Endothelial cell of umbilical vein (primary cell): Measurements from ENCODE around the gene ACSBG1. TPM values are rescaled to one million over a fixed set of nuclear protein-coding genes. Genes with fewer than 3 reads are reported as not detected.

ENCODE experiments used
- BruUV-seq: library from RNA; stranded (reverse); fragments of 400-500 nt; replicated peaks from 2 replicates; lab custom pipeline; 2021; lab: Mats Ljungman, UMichigan
- CTCF ChIA-PET: fragments of 300-600, 350-600 bp; sonication (Branson Sonifier 250); formaldehyde crosslinking; loops from one replicate; lab custom pipeline; 2021; ENCODE audit warnings: antibody characterized with exemption, inconsistent platforms; lab: Charles Lee
- POLR2A ChIA-PET: fragments of 300-600, 350-600 bp; sonication (Branson Sonifier 250); formaldehyde crosslinking; loops from one replicate; lab custom pipeline; 2021; ENCODE audit warnings: antibody characterized with exemption, inconsistent platforms; lab: Charles Lee
- DNase-seq: peaks from one replicate; pipeline ENCODE4 v3.0.0-alpha.2; 2011; ENCODE audit warnings: low read depth, low spot score
- FAIRE-seq: peaks from 2 replicates; lab custom pipeline; 2011; peaks lifted over from hg19 to GRCh38; lab: Jason Lieb, UNC
- H2AFZ ChIP-seq: 2 replicates; pipeline ENCODE4 v1.6.0; 2012; ENCODE audit warnings: low read depth, low read length, control low read depth, inconsistent platforms
- H3K27ac ChIP-seq: 2 replicates; pipeline ENCODE4 v1.5.1; 2011; ENCODE audit warnings: low read depth, mild to moderate bottlenecking, control low read depth, low read length, moderate library complexity; ENCODE audit not compliant: insufficient read depth
- H3K27me3 ChIP-seq, 2 experiments: 2 replicates each; pipeline versions ENCODE4 v1.6.0 to v1.6.1; 2011; ENCODE audit warnings: low read length in 2 of 2, mixed read lengths in 1 of 2; ENCODE audit not compliant: control insufficient read depth in 2 of 2, insufficient read depth in 2 of 2
- H3K36me3 ChIP-seq, 2 experiments: 2 replicates in 1 of 2; 3 replicates in 1 of 2; pipeline ENCODE4 v1.5.1; 2011; ENCODE audit warnings: low read length in 2 of 2, mild to moderate bottlenecking in 1 of 2, moderate library complexity in 1 of 2; ENCODE audit not compliant: control insufficient read depth in 2 of 2, insufficient read depth in 2 of 2; ENCODE audit errors: extremely low read depth in 1 of 2
- H3K4me1 ChIP-seq: 3 replicates; pipeline ENCODE4 v1.5.1; 2011; ENCODE audit warnings: mild to moderate bottlenecking, low read length; ENCODE audit not compliant: control insufficient read depth, insufficient read depth; ENCODE audit errors: extremely low read depth
- H3K4me2 ChIP-seq: 2 replicates; pipeline ENCODE4 v1.6.1; 2011; ENCODE audit warnings: low read length, control low read depth, mixed read lengths; ENCODE audit not compliant: insufficient read depth
- H3K4me3 ChIP-seq, 3 experiments: fragments of 200-600 bp in 1 of 3; sonication (generic), shearing (Covaris generic) in 1 of 3; replicated peaks in 1 of 3; 2 replicates each; pipeline ENCODE4 v1.5.1; 2011 to 2016; ENCODE audit warnings: control low read depth in 3 of 3, low read length in 3 of 3, mild to moderate bottlenecking in 2 of 3, inconsistent platforms in 1 of 3, low read depth in 1 of 3, moderate library complexity in 1 of 3; ENCODE audit not compliant: insufficient read depth in 1 of 3
- H3K79me2 ChIP-seq: 2 replicates; pipeline ENCODE4 v1.6.0; 2012; ENCODE audit warnings: low read length, inconsistent platforms; ENCODE audit not compliant: control insufficient read depth, insufficient read depth
- H3K9ac ChIP-seq: replicated peaks from 2 replicates; pipeline ENCODE3; 2011; ENCODE audit warnings: low read length, control low read depth; ENCODE audit not compliant: insufficient read depth; ENCODE audit errors: extremely low read depth
- H3K9me1 ChIP-seq: replicated peaks from 3 replicates; pipeline ENCODE4 v1.6.0; 2011; ENCODE audit warnings: mild to moderate bottlenecking, low read length; ENCODE audit not compliant: control insufficient read depth, insufficient read depth; ENCODE audit errors: extremely low read depth
- H3K9me3 ChIP-seq: replicated peaks from 2 replicates; pipeline ENCODE4 v1.5.1; 2012; ENCODE audit warnings: low read length, inconsistent platforms; ENCODE audit not compliant: control insufficient read depth, insufficient read depth
- H4K20me1 ChIP-seq: replicated peaks from 2 replicates; pipeline ENCODE3; 2011; ENCODE audit warnings: mild to moderate bottlenecking, low read length; ENCODE audit not compliant: control insufficient read depth, insufficient read depth; ENCODE audit errors: extremely low read depth
- CTCF ChIP-seq, 2 donors: IDR thresholded peaks; 1 replicate in 1 of 2; 2 replicates in 1 of 2; pipeline ENCODE4 v1.5.1; 2011; ENCODE audit warnings: low read length in 2 of 2, mild to moderate bottlenecking in 2 of 2, moderate library complexity in 2 of 2, control low read depth in 1 of 2, inconsistent platforms in 1 of 2, low read depth in 1 of 2; ENCODE audit not compliant: insufficient read depth in 1 of 2; ENCODE audit errors: extremely low read depth in 1 of 2
- EZH2 ChIP-seq: IDR thresholded peaks from 2 replicates; pipeline ENCODE4 v1.6.1; 2012; ENCODE audit warnings: borderline replicate concordance, low read depth, mild to moderate bottlenecking, moderate library complexity, low read length, inconsistent platforms; ENCODE audit not compliant: severe bottlenecking
- FOS ChIP-seq: IDR thresholded peaks from 2 replicates; pipeline ENCODE4 v1.6.1; 2011; ENCODE audit warnings: mild to moderate bottlenecking, low read length, moderate library complexity, borderline replicate concordance; ENCODE audit not compliant: insufficient read depth
- GATA2 ChIP-seq: IDR thresholded peaks from 2 replicates; pipeline ENCODE4 v1.7.0; 2011; ENCODE audit warnings: low read depth, mild to moderate bottlenecking, moderate library complexity, mixed read lengths, low read length; ENCODE audit not compliant: insufficient read length, insufficient read depth
- JUN ChIP-seq: IDR thresholded peaks from 2 replicates; pipeline ENCODE4 v1.6.1; 2011; ENCODE audit warnings: borderline replicate concordance, low read depth; ENCODE audit not compliant: insufficient read length, insufficient read depth
- POLR2A ChIP-seq: IDR thresholded peaks from 2 replicates; pipeline ENCODE4 v1.6.1; 2012; ENCODE audit warnings: low read depth, mild to moderate bottlenecking, control low read depth, low read length
- POLR2AphosphoS5 ChIP-seq: IDR thresholded peaks from 2 replicates; pipeline ENCODE4 v1.6.1; 2012; ENCODE audit warnings: low read depth, mild to moderate bottlenecking, control low read depth, low read length, moderate library complexity; ENCODE audit not compliant: insufficient read depth
- dilution Hi-C: fragments of 300-500 bp; cut with MboI; formaldehyde crosslinking; loops from one replicate; pipeline ENCODE4 v1.15.0; 2019; ENCODE audit warnings: low sequenced_read_pairs; ENCODE audit not compliant: extremely low pct_ligation_motif_present
- intact Hi-C: fragments of 100-400 bp; cut with micrococcal nuclease; formaldehyde crosslinking; loops from one replicate; pipeline ENCODE4 v1.10.0; 2022
- polyA plus RNA-seq, 4 experiments: library from polyadenylated mRNA; depleted of rRNA in 3 of 4; stranded (reverse) in 3 of 4; unstranded in 1 of 4; fragments of >200 nt; gene quantifications; 2 replicates each; pipeline versions ENCODE4 v1.2.1 to v1.2.3, GENCODE V29; 2011 to 2012; ENCODE audit warnings: missing spikeins in 1 of 4
- total RNA-seq: library from RNA; stranded (reverse); gene quantifications from 2 replicates; pipeline ENCODE4 v1.2.3, GENCODE V29; 2021

The ACSBG1 gene
- total and polyA plus RNA-seq, 2 donors (not counting 3 experiments of a cell fraction or from before 2014, with no cell fraction given): not detected

- peaks cover 0 to 3% of the 10 kb centered on the region in 2 experiments for H3K27me3 ChIP-seq
- peaks cover 8% of the 10 kb centered on the region for H3K79me2 ChIP-seq
- FAIRE-seq (no peak), DNase-seq (no peak)
- no peak overlapping the region for H3K4me2 ChIP-seq
- no TSS peak for BruUV-seq
- no peaks in the 10 kb centered on the region for H3K9me3 ChIP-seq
- H2AFZ ChIP-seq: no peak overlapping the region
- H4K20me1 ChIP-seq: no peaks in the 10 kb centered on the region
- ChIA-PET POLR2A (no interaction called here), CTCF (interaction anchor here (0.6 to 0.8 kb wide), 2 partner anchors 34 to 67 kb away, joined by 3 to 5 read pairs; no protein-coding TSS in a partner anchor)
- no peaks in the 10 kb centered on the region for H3K9me1 ChIP-seq
- no peak overlapping the region for H3K4me3 ChIP-seq
- dilution Hi-C loops: no loop called here
- H3K4me1 ChIP-seq: peaks cover 7% of the 10 kb centered on the region
- H3K27ac ChIP-seq: no peak overlapping the region
- H3K36me3 ChIP-seq: no peaks in the 10 kb centered on the region
- TF ChIP-seq FOS (no peak), CTCF (IDR thresholded peaks at IDR 0.05; ENCODE audit: extremely low read depth in 1 of 2, insufficient read depth in 1 of 2, low read depth in 1 of 2, low read length in 2 of 2) (no peak), POLR2A (no peak), JUN (no peak), POLR2AphosphoS5 (no peak)
- intact Hi-C loops: no loop called here
- no peak overlapping the region for H3K9ac ChIP-seq
These were observed 26.7 kb upstream of the ACSBG1 start for GRCh38 chr15:78261062-78261461.

- H2AFZ ChIP-seq: no peak overlapping the region
- no peak overlapping the region for H3K4me3 ChIP-seq
- no peak overlapping the region for H3K4me2 ChIP-seq
- BruUV-seq: no TSS peak
- no peak overlapping the region for H3K27ac ChIP-seq
- peaks cover 7% of the 10 kb centered on the region for H3K79me2 ChIP-seq
- dilution Hi-C loops: no loop called here
- no peaks in the 10 kb centered on the region for H4K20me1 ChIP-seq
- no peaks in the 10 kb centered on the region for H3K36me3 ChIP-seq
- TF ChIP-seq GATA2 (no peak), JUN (no peak), EZH2 (no peak)
- H3K9me1 ChIP-seq: no peaks in the 10 kb centered on the region
- no peak for FAIRE-seq
- ChIA-PET POLR2A (no interaction called here), CTCF (interaction anchor here (0.6 to 0.8 kb wide), 2 partner anchors 20 to 33 kb away, joined by 3 to 5 read pairs; no protein-coding TSS in a partner anchor)
- peaks cover 0 to 3% of the 10 kb centered on the region in 2 experiments for H3K27me3 ChIP-seq
- no peaks in the 10 kb centered on the region for H3K9me3 ChIP-seq
- DNase-seq: no peak
- intact Hi-C loops: no loop called here
- H3K4me1 ChIP-seq: peaks cover 5% of the 10 kb centered on the region
- no peak overlapping the region for H3K9ac ChIP-seq
These were observed 26.1 kb upstream of the ACSBG1 start for GRCh38 chr15:78260489-78260888.
